Measurements from ENCODE around the gene PRSS37. TPM values are rescaled to one million over a fixed set of nuclear protein-coding genes. Genes with fewer than 3 reads are reported as not detected.

Gene PRSS37
- total and polyA plus RNA-seq, 2 of the 8 experiments (the other 6 are each of a cell fraction or from before 2014, with no cell fraction given): not detected

DNA sequence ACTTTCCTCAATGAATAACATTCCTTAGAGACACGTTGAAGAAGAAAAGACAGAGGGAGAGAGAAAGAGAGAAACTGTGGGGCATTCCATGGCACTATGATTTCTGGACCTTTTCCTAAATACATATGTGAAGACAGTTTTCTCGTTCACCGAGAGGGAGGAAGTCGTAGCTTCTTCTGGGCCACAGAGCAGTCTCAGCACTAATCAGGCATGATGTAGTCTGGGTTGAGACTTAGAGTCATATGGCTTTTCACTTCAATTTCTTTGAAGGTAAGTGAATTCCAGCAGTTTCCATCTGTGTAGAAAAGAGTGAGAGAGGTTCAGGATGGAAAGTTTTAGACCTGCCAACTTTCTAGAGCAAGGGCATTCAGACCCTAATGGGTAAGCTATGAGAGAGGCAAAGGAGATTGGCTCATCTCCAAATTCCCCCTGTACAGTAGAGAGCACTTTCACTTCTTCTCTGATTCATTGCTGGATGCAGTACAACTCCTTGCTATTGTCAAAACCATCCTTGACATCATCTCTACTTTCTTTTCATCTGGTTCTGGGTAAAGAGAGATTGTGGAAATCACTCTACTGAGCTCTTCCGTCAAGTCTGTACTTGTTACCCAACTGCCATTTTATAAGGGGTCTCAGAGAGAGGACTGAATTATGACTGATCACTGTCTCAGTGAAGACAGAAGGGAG lies 43.4 kb upstream of the PRSS37 start:
- no peaks in the 10 kb centered on the region for H3K4me1 ChIP-seq (replicated peaks in 1 of 4; ENCODE audit: control insufficient read depth in 3 of 4, insufficient read depth in 4 of 4, low read length in 3 of 4)
- H3K23ac ChIP-seq (ENCODE audit: insufficient read length): no peak overlapping the region
- FAIRE-seq (no peak), DNase-seq (ENCODE audit: low read depth in 1 of 2, low spot score in 2 of 2) (no peak)
- no peak overlapping the region for H2AK5ac ChIP-seq (ENCODE audit: low read depth, low read length)
- no peaks in the 10 kb centered on the region for H3K79me2 ChIP-seq (ENCODE audit: control insufficient read depth in 1 of 2, insufficient read depth in 2 of 2, low read length in 2 of 2)
- WGBS, 2 experiments (ENCODE audit: extremely low coverage in 1 of 2, insufficient coverage in 1 of 2, insufficient read length in 1 of 2, insufficient replicate concordance in 2 of 2, low coverage in 1 of 2, low lambda C conversion rate in 2 of 2, missing lambda C conversion rate in 1 of 2): 92% methylated on average over 5 of the region's 5 CpGs; no CpG with 5 or more reads in 1 of the 2 experiments
- H3K9me3 ChIP-seq (ENCODE audit: insufficient read depth in 2 of 2, low read depth in 1 of 2, low read length in 1 of 2): no peaks in the 10 kb centered on the region
- no peaks in the 10 kb centered on the region for H3K23me2 ChIP-seq (ENCODE audit: low read depth, low read length)
- no peak overlapping the region for H3K4me3 ChIP-seq (ENCODE audit: extremely low read depth in 1 of 4, insufficient read depth in 2 of 4, low read depth in 3 of 4, low read length in 4 of 4)
- ChIA-PET POLR2A (ENCODE audit: partially characterized antibody) (no interaction called here), CTCF (ENCODE audit: partially characterized antibody) (no interaction called here)
- H4K91ac ChIP-seq (replicated peaks; ENCODE audit: insufficient read length, low read length): no peak overlapping the region
- H4K5ac ChIP-seq (ENCODE audit: insufficient read length, low read depth, low read length): no peak overlapping the region
- H4K8ac ChIP-seq (ENCODE audit: extremely low read depth, insufficient read depth, low read length): no peak overlapping the region
- TF ChIP-seq HDAC2 (IDR thresholded peaks at IDR 0.05; ENCODE audit: borderline replicate concordance in 1 of 2, low read depth in 2 of 2, low read length in 2 of 2) (no peak), EP300 (IDR thresholded peaks at IDR 0.05; ENCODE audit: borderline replicate concordance in 1 of 2, low read depth in 2 of 2, low read length in 2 of 2) (no peak), JUND (IDR thresholded peaks at IDR 0.05; ENCODE audit: low read length) (no peak), ASH2L (IDR thresholded peaks at IDR 0.05; ENCODE audit: low read length) (no peak), NANOG (IDR thresholded peaks at IDR 0.05; ENCODE audit: insufficient read depth, low read depth, low read length, poor library complexity, severe bottlenecking) (no peak), KDM1A (IDR thresholded peaks at IDR 0.05; ENCODE audit: borderline replicate concordance, low read length) (no peak), SAP30 (IDR thresholded peaks at IDR 0.05; ENCODE audit: insufficient read depth, insufficient replicate concordance, low read length) (no peak)
- TF ChIP-seq, protein P1, sequence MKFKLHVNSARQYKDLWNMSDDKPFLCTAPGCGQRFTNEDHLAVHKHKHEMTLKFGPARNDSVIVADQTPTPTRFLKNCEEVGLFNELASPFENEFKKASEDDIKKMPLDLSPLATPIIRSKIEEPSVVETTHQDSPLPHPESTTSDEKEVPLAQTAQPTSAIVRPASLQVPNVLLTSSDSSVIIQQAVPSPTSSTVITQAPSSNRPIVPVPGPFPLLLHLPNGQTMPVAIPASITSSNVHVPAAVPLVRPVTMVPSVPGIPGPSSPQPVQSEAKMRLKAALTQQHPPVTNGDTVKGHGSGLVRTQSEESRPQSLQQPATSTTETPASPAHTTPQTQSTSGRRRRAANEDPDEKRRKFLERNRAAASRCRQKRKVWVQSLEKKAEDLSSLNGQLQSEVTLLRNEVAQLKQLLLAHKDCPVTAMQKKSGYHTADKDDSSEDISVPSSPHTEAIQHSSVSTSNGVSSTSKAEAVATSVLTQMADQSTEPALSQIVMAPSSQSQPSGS (IDR thresholded peaks at IDR 0.05; ENCODE audit: low read length): no peak
- H3K4ac ChIP-seq (replicated peaks; ENCODE audit: insufficient read length, low read depth, low read length): no peak overlapping the region
- H2BK5ac ChIP-seq (ENCODE audit: low read depth, low read length): no peak overlapping the region
- no peak overlapping the region for H3K56ac ChIP-seq (replicated peaks; ENCODE audit: insufficient read length, low read depth, low read length)
- no peak overlapping the region for H2BK20ac ChIP-seq (ENCODE audit: low read length)
- H3K36me3 ChIP-seq (ENCODE audit: control insufficient read depth in 2 of 4, insufficient read depth in 4 of 4, low read length in 3 of 4): no peaks in the 10 kb centered on the region
- H3K27ac ChIP-seq (ENCODE audit: low read depth, low read length): no peak overlapping the region
- H3K27me3 ChIP-seq (replicated peaks in 1 of 4; ENCODE audit: control insufficient read depth in 3 of 4, extremely low read depth in 1 of 4, insufficient read depth in 3 of 4, low read length in 3 of 4): no peaks in the 10 kb centered on the region
- H3K79me1 ChIP-seq (ENCODE audit: low read depth, low read length): no peaks in the 10 kb centered on the region
- H4K20me1 ChIP-seq (replicated peaks in 1 of 2; ENCODE audit: control insufficient read depth in 1 of 2, insufficient read depth in 2 of 2, low read length in 2 of 2): no peaks in the 10 kb centered on the region
- H2BK120ac ChIP-seq (replicated peaks; ENCODE audit: low read depth, low read length): no peak overlapping the region
- H2BK12ac ChIP-seq (ENCODE audit: low read depth, low read length): no peak overlapping the region
- H3K9ac ChIP-seq (replicated peaks in 1 of 4; ENCODE audit: extremely low read depth in 1 of 4, low read depth in 3 of 4, low read length in 3 of 4): no peak overlapping the region
- no peak overlapping the region for H3K18ac ChIP-seq (ENCODE audit: extremely low read depth, low read length)
- H2BK15ac ChIP-seq (ENCODE audit: low read length): no peak overlapping the region
- no peak overlapping the region for H2AFZ ChIP-seq (ENCODE audit: low read length)
- no peak overlapping the region for H3K4me2 ChIP-seq (ENCODE audit: insufficient read depth in 1 of 2, low read depth in 2 of 2, low read length in 2 of 2)
- no peak overlapping the region for H3K14ac ChIP-seq (ENCODE audit: insufficient read length)
